Measurements from ENCODE around the gene FBXO24. TPM values are rescaled to one million over a fixed set of nuclear protein-coding genes. Genes with fewer than 3 reads are reported as not detected.
A peak's percentile ranks its signal among the peaks of the same experiment; 100 is the strongest.

The FBXO24 gene
- total and polyA plus RNA-seq, 2 of the 8 experiments (the other 6 are each of a cell fraction or from before 2014, with no cell fraction given), result 0.35 to 0.57 TPM

- TF ChIP-seq CREB1 (IDR thresholded peaks at IDR 0.05) (peak; percentile 91; the same call in 1 of the 2 replicates), SIN3A (conservative IDR thresholded peaks at IDR 0.05 in 1 of 2, IDR thresholded peaks at IDR 0.05 in 1 of 2; ENCODE audit: low read depth in 1 of 2, low read length in 2 of 2) (peak; percentile 0 to 55; a peak in 2 of 4 replicates), HDAC6 (IDR thresholded peaks at IDR 0.05; ENCODE audit: low read depth, low read length) (no peak), GTF2F1 (IDR thresholded peaks at IDR 0.05; ENCODE audit: borderline replicate concordance, low read depth, low read length) (no peak), RAD21 (IDR thresholded peaks at IDR 0.05 in 1 of 2, conservative IDR thresholded peaks at IDR 0.05 in 1 of 2; ENCODE audit: low read depth in 2 of 2, low read length in 2 of 2) (no peak), SP1 (IDR thresholded peaks at IDR 0.05; ENCODE audit: low read depth, low read length) (no peak), TCF12 (IDR thresholded peaks at IDR 0.05; ENCODE audit: low read depth, low read length) (no peak), POLR2AphosphoS5 (IDR thresholded peaks at IDR 0.05; ENCODE audit: low read depth, low read length) (peak; percentile 61; the same call in 1 of the 2 replicates), JUND (IDR thresholded peaks at IDR 0.05; ENCODE audit: low read length) (no peak), CHD7 (IDR thresholded peaks at IDR 0.05; ENCODE audit: insufficient replicate concordance, low read length) (no peak)
Measured at GRCh38 chr7:100585511-100586265, 440 bp upstream of the FBXO24 start, which contains the start of gene LRCH4 (continued).

Data from H1 (cell line).